HepG2 (cell line): ENCODE measurements around the gene RIT2. TPM values are rescaled to one million over a fixed set of nuclear protein-coding genes. Genes with fewer than 3 reads are reported as not detected.

Source experiments
- ATAC-seq: fragments of 200-7000 bp; cut with Tn5 transposase; 3 replicates; pipeline ENCODE4 v1.9.1; 2020; ENCODE audit warnings: mild to moderate bottlenecking, moderate library complexity
- BruUV-seq: library from RNA; stranded (reverse); fragments of 400-500 nt; replicated peaks from 2 replicates; lab custom pipeline; 2021; lab: Mats Ljungman, UMichigan
- CTCF ChIA-PET: fragments of 300-600 bp; formaldehyde crosslinking; extraction: SDS; loops from one replicate; lab custom pipeline; 2021; ENCODE audit warnings: low total read pairs, inconsistent platforms, low intra/inter-chr PET ratio; lab: Yijun Ruan, JAX
- POLR2A ChIA-PET: fragments of 350-600 bp; sonication (Branson Sonifier 250); formaldehyde crosslinking; loops from one replicate; lab custom pipeline; 2020; ENCODE audit warnings: antibody characterized with exemption, inconsistent platforms; lab: Yijun Ruan, JAX
- DNase-seq: peaks from one replicate; pipeline ENCODE4 v3.0.0-alpha.2; 2015; ENCODE audit warnings: low spot score
- FAIRE-seq: peaks from 3 replicates; lab custom pipeline; 2011; peaks lifted over from hg19 to GRCh38; lab: Jason Lieb, UNC
- H2AFZ ChIP-seq: one replicate; pipeline ENCODE4 v1.6.1; 2011; ENCODE audit warnings: low read length, inconsistent platforms
- H3K27ac ChIP-seq: fragments of 300-600 bp; 3 replicates; pipeline ENCODE4 v1.8.0; 2011; ENCODE audit warnings: mixed run types, mild to moderate bottlenecking, mixed read lengths, low read length, inconsistent platforms; ENCODE audit not compliant: insufficient read depth; ENCODE audit errors: extremely low read length
- H3K27me3 ChIP-seq, 2 experiments: fragments of 200-600 bp in 1 of 2; 2 replicates in 1 of 2; 3 replicates in 1 of 2; pipeline versions ENCODE4 v1.6.0 to v1.8.0; 2011; ENCODE audit warnings: low read length in 2 of 2, mild to moderate bottlenecking in 2 of 2, moderate library complexity in 2 of 2, inconsistent platforms in 1 of 2; ENCODE audit not compliant: insufficient read depth in 2 of 2, control insufficient read depth in 1 of 2
- H3K36me3 ChIP-seq, 2 experiments: fragments of 200-600 bp in 1 of 2; replicated peaks in 1 of 2; 2 replicates in 1 of 2; 3 replicates in 1 of 2; pipeline versions ENCODE4 v1.5.1 to v1.8.0; 2011; ENCODE audit warnings: low read length in 2 of 2, inconsistent platforms in 1 of 2; ENCODE audit not compliant: insufficient read depth in 2 of 2, control insufficient read depth in 1 of 2
- H3K4me1 ChIP-seq: 2 replicates; pipeline ENCODE4 v1.5.1; 2012; ENCODE audit warnings: low read length, inconsistent platforms; ENCODE audit not compliant: insufficient read depth
- H3K4me2 ChIP-seq: 2 replicates; pipeline ENCODE4 v1.6.0; 2011; ENCODE audit warnings: low read depth, low read length, inconsistent platforms
- H3K4me3 ChIP-seq, 3 experiments: fragments of 200-600 bp in 1 of 3; sonication (generic), shearing (Covaris generic) in 1 of 3; replicated peaks in 1 of 3; 2 replicates each; pipeline ENCODE4 v1.5.1; 2011 to 2016; ENCODE audit warnings: low read length in 3 of 3, inconsistent platforms in 2 of 3, low read depth in 2 of 3, mild to moderate bottlenecking in 2 of 3, control low read depth in 1 of 3, mixed read lengths in 1 of 3; ENCODE audit not compliant: insufficient read depth in 1 of 3
- H3K79me2 ChIP-seq: one replicate; pipeline ENCODE4 v1.6.1; 2011; ENCODE audit warnings: low read length, inconsistent platforms; ENCODE audit not compliant: insufficient read depth
- H3K9ac ChIP-seq: 2 replicates; pipeline ENCODE4 v1.6.0; 2011; ENCODE audit warnings: mild to moderate bottlenecking, low read depth, low read length, inconsistent platforms; ENCODE audit not compliant: insufficient read depth
- H3K9me3 ChIP-seq: 2 replicates; pipeline ENCODE4 v1.5.1; 2012; ENCODE audit warnings: mild to moderate bottlenecking, low read length
- H4K20me1 ChIP-seq: 2 replicates; pipeline ENCODE4 v1.6.0; 2011; ENCODE audit warnings: inconsistent platforms, mild to moderate bottlenecking, low read length, moderate library complexity; ENCODE audit not compliant: insufficient read depth
- ARID2 ChIP-seq: sonication (generic); formaldehyde crosslinking; IDR thresholded peaks from 2 replicates; pipeline ENCODE4 v1.8.1; 2022; ENCODE audit warnings: mild to moderate bottlenecking, missing genetic modification reagents, borderline replicate concordance
- FIP1L1 ChIP-seq: fragments of 200-400 bp; formaldehyde crosslinking; IDR thresholded peaks from 2 replicates; pipeline ENCODE4 v1.6.1; 2018; ENCODE audit warnings: low read depth, mild to moderate bottlenecking, low read length, moderate library complexity, borderline replicate concordance; ENCODE audit not compliant: insufficient read depth
- KLF9 ChIP-seq: IDR thresholded peaks from 2 replicates; pipeline ENCODE4 v1.6.1; 2016; ENCODE audit warnings: low read depth
- PPARG ChIP-seq: conservative IDR thresholded peaks from 2 replicates; pipeline ENCODE4 v1.6.1; 2016; ENCODE audit warnings: missing biosample characterization, missing genetic modification reagents
- SRSF4 ChIP-seq: fragments of 200-400 bp; formaldehyde crosslinking; IDR thresholded peaks from one replicate; pipeline ENCODE4 v1.6.1; 2018; ENCODE audit warnings: mild to moderate bottlenecking, low read depth, low read length, moderate library complexity; ENCODE audit not compliant: poor library complexity, severe bottlenecking
- TBX3 ChIP-seq: fragments of 450-650 bp; IDR thresholded peaks from 2 replicates; pipeline ENCODE4 v1.6.1; 2017; ENCODE audit warnings: antibody characterized with exemption, mild to moderate bottlenecking, inconsistent platforms, borderline replicate concordance
- ZFX ChIP-seq: sonication (generic); formaldehyde crosslinking; IDR thresholded peaks from 2 replicates; pipeline ENCODE4 v1.4.0; 2020; ENCODE audit warnings: mild to moderate bottlenecking, low read depth, missing genetic modification reagents, moderate library complexity
- ZNF446 ChIP-seq: sonication (generic); formaldehyde crosslinking; IDR thresholded peaks from 2 replicates; pipeline ENCODE4 v1.5.0; 2020; ENCODE audit warnings: mild to moderate bottlenecking, missing genetic modification reagents
- ZNF737 ChIP-seq: sonication (generic); formaldehyde crosslinking; IDR thresholded peaks from 2 replicates; pipeline ENCODE4 v1.5.0; 2020; ENCODE audit warnings: missing genetic modification reagents, mild to moderate bottlenecking, borderline replicate concordance
- WGBS: methylation state at CpG from one replicate; pipeline ENCODE4 v1.1.6; 2017; ENCODE audit warnings: low lambda C conversion rate; 5-methylcytosine and 5-hydroxymethylcytosine counted together
- in situ Hi-C: cut with HindIII; loops from 2 replicates; pipeline ENCODE4 v1.10.0; 2017; ENCODE audit warnings: low pct_unique_long_range_greater_than_20kb; ENCODE audit not compliant: extremely low pct_ligation_motif_present
- intact Hi-C: fragments of 100-400 bp; cut with micrococcal nuclease; formaldehyde crosslinking; loops from one replicate; pipeline ENCODE4 v1.10.0; 2022; ENCODE audit not compliant: unreplicated experiment
- polyA plus RNA-seq, 8 experiments: library from polyadenylated mRNA; depleted of rRNA in 3 of 8; stranded (reverse) in 7 of 8; unstranded in 1 of 8; fragments of >200 nt; fragmentation: Illumina TruSeq in 4 of 8; extraction: Trizol in 4 of 8; gene quantifications; 2 replicates each; pipeline versions ENCODE4 v1.2.1 to v1.2.3, GENCODE V29; 2011 to 2016; ENCODE audit warnings: low read depth in 4 of 8, missing spikeins in 1 of 8, mixed read lengths in 1 of 8; ENCODE audit not compliant: insufficient read depth in 1 of 8
- total RNA-seq, 5 experiments: library from RNA; depleted of rRNA; stranded (reverse); fragments of >200 nt; fragmentation: Illumina TruSeq; extraction: Trizol; gene quantifications; 2 replicates each; pipeline ENCODE4 v1.2.3, GENCODE V29; 2016; ENCODE audit warnings: low read depth in 1 of 5
- TF ChIP-seq, protein P1 (sequence below): sonication (generic); formaldehyde crosslinking; IDR thresholded peaks from 2 replicates; pipeline ENCODE4 v1.4.0; 2020; ENCODE audit warnings: missing genetic modification reagents
- TF ChIP-seq, protein P2 (sequence below): sonication (generic); formaldehyde crosslinking; IDR thresholded peaks from 2 replicates; pipeline ENCODE4 v1.8.1; 2023; ENCODE audit warnings: mild to moderate bottlenecking, moderate library complexity, missing genetic modification reagents
- TF ChIP-seq, protein P3 (sequence below): sonication (generic); formaldehyde crosslinking; IDR thresholded peaks from 2 replicates; pipeline ENCODE4 v1.4.0; 2020; ENCODE audit warnings: missing genetic modification reagents, borderline replicate concordance

The RIT2 gene
- total and polyA plus RNA-seq, 2 of the 13 experiments (the other 11 are each of a cell fraction or from before 2014, with no cell fraction given) = not detected

DNA sequence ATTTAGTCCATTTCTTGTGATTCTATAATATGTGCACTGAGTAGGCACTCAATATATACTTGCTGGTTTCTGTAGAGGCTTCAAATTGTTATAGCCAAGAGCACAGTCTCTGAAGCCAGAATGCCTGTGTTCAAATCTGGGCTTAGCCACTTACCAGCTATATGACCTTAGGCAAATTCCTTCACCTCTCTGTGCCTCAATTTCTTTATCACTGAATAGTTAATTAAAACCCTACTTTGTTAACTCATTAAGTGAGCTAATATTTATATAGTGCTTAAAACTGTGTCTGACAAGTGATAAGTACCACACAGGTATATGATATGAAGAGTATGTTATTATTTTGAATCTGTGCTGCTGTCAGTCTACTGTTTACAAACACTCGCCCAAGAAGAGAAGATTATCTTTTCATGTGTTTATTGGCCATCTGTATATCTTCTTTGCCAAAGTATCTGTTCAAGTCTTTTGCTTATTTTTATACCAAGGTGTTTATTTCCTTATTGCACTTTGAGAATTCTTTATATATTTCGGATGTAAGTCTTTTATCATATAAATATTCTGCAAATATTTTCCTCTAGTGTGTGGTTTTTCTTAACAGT, 1.3 kb upstream of the RIT2 start:
- H3K27me3 ChIP-seq = no peaks in the 10 kb centered on the region
- TF ChIP-seq ZNF446 (CRISPR knock-in tag) (no peak), ZNF737 (CRISPR knock-in tag) (no peak), KLF9 (CRISPR knock-in tag) (no peak), FIP1L1 (no peak), ARID2 (no peak), PPARG (CRISPR knock-in tag) (no peak), SRSF4 (no peak), ZFX (CRISPR knock-in tag) (no peak), TBX3 (no peak)
- TF ChIP-seq, protein P1, sequence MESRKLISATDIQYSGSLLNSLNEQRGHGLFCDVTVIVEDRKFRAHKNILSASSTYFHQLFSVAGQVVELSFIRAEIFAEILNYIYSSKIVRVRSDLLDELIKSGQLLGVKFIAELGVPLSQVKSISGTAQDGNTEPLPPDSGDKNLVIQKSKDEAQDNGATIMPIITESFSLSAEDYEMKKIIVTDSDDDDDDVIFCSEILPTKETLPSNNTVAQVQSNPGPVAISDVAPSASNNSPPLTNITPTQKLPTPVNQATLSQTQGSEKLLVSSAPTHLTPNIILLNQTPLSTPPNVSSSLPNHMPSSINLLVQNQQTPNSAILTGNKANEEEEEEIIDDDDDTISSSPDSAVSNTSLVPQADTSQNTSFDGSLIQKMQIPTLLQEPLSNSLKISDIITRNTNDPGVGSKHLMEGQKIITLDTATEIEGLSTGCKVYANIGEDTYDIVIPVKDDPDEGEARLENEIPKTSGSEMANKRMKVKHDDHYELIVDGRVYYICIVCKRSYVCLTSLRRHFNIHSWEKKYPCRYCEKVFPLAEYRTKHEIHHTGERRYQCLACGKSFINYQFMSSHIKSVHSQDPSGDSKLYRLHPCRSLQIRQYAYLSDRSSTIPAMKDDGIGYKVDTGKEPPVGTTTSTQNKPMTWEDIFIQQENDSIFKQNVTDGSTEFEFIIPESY (CRISPR knock-in tag) = no peak
- TF ChIP-seq, protein P2, sequence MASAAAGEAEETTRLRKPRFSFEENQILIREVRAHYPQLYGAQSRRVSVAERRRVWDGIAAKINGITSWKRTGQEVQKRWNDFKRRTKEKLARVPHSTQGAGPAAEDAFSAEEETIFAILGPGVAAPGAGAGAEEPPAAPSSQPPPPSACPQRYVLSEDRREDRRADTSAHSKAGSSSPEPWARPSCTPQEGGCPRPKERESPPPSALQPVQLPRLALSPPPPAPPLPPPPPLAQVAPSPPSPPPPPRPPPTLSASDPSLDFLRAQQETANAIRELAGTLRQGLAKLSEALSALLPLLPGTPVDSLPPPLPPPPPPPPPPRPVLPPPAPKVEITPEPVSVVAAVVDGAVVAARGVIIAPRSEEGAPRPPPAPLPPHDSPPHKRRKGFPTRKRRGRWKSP = no peak
- TF ChIP-seq, protein P3, sequence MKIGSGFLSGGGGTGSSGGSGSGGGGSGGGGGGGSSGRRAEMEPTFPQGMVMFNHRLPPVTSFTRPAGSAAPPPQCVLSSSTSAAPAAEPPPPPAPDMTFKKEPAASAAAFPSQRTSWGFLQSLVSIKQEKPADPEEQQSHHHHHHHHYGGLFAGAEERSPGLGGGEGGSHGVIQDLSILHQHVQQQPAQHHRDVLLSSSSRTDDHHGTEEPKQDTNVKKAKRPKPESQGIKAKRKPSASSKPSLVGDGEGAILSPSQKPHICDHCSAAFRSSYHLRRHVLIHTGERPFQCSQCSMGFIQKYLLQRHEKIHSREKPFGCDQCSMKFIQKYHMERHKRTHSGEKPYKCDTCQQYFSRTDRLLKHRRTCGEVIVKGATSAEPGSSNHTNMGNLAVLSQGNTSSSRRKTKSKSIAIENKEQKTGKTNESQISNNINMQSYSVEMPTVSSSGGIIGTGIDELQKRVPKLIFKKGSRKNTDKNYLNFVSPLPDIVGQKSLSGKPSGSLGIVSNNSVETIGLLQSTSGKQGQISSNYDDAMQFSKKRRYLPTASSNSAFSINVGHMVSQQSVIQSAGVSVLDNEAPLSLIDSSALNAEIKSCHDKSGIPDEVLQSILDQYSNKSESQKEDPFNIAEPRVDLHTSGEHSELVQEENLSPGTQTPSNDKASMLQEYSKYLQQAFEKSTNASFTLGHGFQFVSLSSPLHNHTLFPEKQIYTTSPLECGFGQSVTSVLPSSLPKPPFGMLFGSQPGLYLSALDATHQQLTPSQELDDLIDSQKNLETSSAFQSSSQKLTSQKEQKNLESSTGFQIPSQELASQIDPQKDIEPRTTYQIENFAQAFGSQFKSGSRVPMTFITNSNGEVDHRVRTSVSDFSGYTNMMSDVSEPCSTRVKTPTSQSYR (CRISPR knock-in tag) = no peak
- POLR2A ChIA-PET = no interaction called here
- no peaks in the 10 kb centered on the region for H4K20me1 ChIP-seq
- FAIRE-seq (no peak), DNase-seq (no peak), ATAC-seq (no peak)
- intact Hi-C loops (no loop called here), in situ Hi-C loops (no loop called here)
- H3K79me2 ChIP-seq = no peaks in the 10 kb centered on the region
- no peaks in the 10 kb centered on the region for H3K4me1 ChIP-seq
- no peak overlapping the region for H3K4me2 ChIP-seq
- no peaks in the 10 kb centered on the region for H3K36me3 ChIP-seq
- H3K27ac ChIP-seq = no peak overlapping the region
- H3K9ac ChIP-seq = no peak overlapping the region
- no peaks in the 10 kb centered on the region for H3K9me3 ChIP-seq
- WGBS = 0% methylated on average over 2 of the region's 2 CpGs
- no TSS peak for BruUV-seq
- CTCF ChIA-PET = no interaction called here
- no peak overlapping the region for H3K4me3 ChIP-seq
- no peak overlapping the region for H2AFZ ChIP-seq
